ENCODE data around the gene ZFP57.

- TF ChIP-seq CTCF (IDR thresholded peaks at IDR 0.05; ENCODE audit: insufficient read depth, low read length, poor library complexity, severe bottlenecking) (no peak), EZH2phosphoT487 (conservative IDR thresholded peaks at IDR 0.05; ENCODE audit: low read length) (no peak)
Observed at GRCh38 chr6:29724937-29725869, 44.3 kb upstream of the ZFP57 start.
